NCI-H2196 treated with DMSO at 0.1 percent for 48 hours (cell line): ENCODE data around the gene MIOX.

ENCODE experiments used
- DNase-seq: peaks from one replicate; lab custom pipeline; 2025; ENCODE audit not compliant: unreplicated experiment; lab: John Stamatoyannopoulos, UW

The MIOX gene

DNA sequence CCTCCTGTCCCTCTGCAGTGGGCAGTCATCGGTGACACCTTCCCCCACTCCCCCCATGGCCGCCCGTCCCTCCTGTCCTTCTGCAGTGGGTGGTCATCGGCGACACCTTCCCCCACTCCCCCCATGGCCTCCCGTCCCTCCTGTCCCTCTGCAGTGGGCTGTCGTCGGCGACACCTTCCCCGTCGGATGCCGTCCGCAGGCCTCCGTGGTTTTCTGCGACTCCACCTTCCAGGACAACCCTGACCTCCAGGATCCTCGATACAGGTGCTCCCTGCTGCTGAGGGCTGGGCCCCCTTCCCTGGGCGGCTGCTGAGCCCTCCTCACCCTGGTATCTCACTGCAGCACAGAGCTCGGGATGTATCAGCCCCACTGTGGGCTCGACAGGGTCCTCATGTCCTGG lies 2.2 kb downstream of the MIOX start:
- DNase-seq, result no peak

DNA sequence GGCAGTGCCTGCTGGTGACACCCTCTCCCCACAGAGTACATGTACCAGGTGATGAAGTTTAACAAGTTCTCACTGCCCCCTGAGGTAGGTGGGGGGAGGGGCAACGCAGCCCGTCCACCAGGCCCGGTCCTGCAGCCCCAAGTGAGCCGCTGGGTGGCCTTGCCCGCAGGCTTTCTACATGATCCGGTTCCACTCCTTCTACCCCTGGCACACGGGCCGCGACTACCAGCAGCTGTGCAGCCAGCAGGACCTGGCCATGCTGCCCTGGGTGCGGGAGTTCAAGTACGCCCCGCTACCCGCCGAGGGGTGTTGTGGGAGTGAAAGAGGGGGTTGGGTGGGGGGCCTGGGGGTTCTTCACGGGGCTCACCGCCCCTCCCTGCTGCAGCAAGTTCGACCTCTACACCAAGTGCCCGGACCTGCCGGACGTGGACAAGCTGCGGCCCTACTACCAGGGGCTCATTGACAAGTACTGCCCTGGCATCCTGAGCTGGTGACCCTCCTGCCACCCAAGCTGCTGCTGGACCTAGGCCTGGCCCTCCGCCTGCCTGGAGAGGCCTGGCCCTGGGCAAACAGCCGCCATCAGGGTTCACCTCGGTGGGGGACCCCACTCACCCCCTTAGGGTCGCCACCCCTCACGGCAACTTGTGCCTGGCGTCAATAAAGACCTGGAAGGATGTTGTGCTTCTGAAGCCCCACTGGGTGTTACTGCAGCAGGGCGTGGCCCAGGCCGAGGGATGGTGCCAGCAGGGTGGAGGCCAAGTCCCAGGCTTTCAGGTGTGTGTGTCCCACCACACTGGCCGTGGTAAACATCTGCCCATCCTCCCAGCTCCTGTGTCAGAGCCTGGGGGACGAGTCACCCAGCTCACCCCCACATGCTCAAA lies 2.9 kb downstream of the MIOX start:
- DNase-seq, result no peak

DNA sequence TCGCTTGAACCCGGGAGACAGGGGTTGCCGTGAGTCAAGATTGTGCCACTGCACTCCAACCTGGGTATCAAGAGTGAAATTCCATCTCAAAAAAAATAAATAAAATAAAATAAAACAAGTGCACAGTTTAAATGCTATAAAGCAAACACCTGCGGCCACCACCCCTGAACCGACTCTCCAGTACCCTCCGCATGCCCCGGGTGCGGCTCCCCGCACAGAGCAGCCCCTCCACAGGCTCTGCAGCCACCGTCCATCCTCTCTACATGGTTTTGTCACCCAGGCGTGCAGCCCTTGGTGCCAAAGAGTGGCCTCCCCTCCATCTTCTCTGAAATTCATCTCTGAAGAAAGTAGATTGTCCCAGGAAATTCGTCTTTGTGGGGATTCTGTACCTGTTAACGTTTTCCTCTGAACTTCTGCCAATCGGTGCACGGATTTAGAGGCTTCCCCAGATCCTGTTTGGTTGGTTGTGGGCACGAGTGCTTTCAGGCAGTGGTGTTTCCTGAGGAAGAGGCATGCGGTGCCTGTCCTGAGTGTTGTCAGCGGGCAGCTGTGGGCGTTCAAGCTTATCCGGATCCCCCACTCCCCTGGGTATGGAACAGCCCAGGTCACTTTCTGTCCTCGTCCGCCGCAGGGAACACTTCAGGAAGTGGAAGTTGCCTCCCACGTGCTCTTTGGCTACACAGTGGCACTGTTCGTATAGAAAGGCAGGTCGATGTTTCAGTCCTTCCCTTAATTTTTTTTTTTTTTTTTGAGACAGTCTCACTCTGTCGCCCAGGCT lies 4.1 kb downstream of the MIOX start:
- no peak for DNase-seq

DNA sequence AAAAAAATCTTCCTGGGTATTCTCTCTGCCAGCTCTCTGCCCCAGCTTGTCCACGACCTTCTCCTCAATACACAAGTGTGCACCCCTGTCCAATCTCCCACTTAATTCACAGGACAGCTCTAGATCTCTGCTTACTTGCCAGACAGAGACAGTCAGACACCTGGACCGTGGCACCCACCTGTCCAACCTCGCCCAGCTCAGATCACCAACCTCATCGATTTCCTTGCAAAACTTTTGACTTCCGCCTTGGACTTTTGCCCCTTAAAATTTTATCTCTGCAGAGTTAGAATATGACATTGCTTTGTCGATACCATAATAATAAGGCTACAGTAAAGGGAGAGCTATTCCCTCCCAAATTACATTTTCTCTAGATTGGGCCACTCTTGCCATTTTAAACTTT lies 10.4 kb downstream of the MIOX start:
- DNase-seq, result no peak

DNA sequence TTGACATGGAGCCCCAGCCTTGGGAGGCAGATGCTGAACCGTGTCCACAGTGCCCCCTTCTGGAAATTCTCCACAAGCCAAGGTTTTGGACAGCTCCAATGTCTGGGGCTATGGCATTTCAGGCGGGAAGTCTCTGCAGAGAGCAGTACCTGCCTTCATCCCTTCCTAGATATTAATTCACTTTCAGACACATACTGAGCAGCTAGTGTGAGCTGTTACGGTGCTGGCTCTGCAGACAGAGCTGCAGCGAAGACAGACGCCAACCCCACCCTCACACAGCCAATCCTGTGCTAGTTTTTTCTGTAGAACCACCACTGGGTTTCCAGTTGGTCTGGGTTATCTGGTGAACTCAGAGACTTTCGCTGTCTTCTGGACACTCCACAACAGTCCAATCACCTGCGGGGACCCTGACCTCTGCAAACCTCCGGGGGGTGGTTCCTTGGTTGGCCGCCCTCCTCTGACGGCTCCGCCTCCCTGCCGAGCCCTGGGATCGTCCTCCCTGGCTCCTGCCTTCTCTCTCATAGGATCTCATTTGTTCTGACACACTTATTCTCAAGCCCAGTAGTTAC lies 11.7 kb downstream of the MIOX start:
- peak; percentile 42 for DNase-seq

DNA sequence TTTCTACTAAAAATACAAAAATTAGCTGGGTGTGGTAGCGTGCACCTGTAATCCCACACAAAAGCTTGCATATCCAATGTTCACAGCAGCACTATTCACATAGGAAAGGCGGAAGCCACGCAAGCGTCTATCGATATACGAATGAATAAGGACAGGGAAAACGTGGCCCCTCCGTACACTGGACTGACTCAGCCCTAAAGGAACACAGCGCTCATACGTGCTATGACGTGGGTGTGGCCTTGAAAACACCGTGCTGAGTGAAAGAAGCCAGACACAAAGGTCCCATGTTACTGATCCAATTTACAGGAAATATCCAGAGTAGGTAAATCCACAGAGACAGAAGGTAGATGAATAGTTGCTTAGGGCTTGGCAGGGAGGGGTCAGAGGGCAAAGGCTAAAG lies 13.8 kb downstream of the MIOX start:
- DNase-seq, result no peak

DNA sequence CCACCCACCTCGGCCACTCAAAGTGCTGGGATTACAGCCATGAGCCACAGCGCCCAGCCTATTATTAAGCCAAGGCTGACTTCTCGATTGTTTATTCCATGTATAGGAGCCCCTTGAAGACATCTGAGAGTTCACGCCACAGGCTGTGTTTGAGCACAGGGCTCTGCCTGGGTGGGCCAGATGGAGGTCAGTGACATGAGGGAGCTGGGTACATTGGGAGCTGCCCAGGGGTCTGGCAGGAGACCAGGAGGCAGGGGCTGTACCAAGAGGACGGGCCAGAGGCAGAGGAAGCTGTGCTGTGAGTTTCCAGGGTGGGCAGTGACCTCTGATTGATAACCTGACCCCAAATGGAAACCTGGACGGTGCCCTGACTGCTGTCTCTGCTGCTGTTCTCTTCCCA lies 15.4 kb downstream of the MIOX start:
- no peak for DNase-seq

DNA sequence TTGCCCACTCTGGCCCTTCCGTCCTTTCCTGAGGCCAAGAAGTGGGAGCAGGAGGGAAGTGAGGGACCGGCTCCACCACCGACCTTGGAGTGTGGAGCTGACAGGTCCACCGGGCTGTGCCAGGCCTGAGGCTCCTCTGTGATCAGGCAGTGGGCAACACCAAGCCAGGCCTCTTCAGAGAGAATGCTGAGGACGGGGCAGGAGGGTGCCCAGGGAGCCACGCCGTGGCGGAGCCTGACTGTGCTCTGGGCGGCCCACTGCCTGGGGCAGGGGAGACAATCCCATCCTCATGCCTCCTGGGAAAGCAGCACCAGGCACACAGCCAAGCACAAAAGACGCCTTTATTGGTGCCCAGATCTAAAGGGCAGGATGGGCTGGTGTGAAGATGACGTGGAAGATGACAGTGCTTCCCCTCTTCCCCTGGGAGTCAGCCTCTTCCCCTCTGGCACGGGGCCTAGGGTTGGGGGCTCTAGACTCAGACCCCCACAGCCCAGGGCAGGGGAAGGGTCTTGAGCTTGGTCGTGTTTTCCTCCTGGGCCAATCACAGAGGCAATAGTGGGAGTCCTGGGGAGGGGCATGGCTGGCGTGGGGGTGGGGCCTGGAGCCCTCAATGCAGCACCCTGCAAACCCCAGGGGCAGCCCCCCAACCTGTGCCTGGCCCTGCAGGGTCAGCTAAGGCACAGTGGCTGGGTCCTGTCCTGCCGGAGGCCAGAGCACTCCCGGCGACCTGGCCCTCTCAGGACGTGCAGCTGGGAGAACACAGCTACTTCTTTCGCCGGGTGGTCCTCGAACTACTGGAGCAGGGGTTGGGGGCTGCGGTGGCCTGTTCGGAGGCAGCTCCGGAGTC lies 16.2 kb downstream of the MIOX start:
- no peak for DNase-seq

DNA sequence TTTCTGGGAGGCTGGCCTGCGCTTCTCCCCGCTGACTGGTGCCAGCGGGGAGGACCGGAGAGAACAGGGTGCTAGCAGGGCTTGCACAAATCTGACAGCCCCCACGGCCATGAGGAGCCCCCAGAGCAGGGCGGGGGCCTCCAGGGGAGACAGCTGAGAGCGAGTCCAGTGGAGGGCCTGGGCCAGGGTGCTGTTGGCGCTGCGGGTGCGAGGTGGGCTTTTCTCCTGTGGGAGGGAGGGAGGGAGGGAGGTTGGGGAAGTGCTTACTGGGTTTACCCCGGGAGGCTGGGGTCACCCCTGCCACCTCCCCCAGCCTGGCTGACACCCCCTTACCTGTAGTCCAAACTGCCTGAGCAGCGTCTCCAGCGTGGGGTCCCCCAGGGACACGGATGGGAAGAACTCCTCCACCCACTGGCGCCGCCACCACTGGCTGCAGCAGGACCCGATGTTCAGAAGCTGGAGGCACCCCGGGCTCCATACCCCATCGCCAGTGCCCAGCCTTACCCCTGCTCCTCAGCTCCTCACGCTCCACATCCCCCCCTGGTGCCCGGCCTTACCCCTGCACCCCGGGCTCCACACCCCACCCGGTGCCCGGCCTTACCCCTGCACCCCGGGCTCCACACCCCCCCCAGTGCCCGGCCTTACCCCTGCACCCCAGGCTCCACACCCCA lies 17.0 kb downstream of the MIOX start:
- DNase-seq, result no peak

DNA sequence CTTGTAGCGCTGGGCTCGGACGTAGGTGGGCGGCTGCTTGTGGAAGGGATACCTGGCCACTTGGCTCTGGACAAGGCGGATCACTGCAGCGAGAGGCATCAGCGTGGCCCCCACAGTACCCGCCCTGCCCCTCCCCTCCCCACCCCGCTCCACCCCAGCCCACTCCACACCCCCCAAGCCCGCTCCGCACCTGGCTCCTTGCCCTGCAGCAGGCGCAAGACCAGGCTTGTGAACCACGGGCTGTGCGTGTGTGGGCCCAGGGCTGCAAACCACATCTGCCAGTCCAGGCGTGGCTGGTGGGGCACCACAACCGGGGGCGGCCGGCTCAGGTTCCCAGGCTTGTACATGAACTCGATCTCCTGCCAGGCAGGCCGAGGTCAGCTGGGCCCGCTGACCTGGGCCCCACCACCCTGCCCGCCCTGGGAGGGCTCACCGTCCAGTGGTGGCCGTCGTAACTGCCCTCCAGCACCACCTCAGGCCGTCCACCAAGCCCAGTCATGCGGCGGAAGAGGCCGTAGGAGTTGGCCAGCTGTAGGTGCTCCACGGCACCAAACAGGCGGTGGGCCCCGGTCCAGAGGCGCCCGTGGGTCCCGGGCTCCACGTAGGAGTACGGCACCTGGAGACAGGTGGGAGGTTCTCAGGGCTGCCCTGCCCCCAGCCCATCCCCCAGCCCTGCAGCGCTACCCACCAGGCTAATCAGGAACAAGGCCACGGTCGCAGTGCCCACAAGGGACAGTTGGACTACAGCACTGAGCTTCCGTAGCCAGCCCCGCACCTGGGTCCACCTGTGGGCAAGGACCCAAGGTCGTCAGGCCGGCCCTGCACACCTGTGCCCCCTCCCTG lies 17.9 kb downstream of the MIOX start:
- no peak for DNase-seq

DNA sequence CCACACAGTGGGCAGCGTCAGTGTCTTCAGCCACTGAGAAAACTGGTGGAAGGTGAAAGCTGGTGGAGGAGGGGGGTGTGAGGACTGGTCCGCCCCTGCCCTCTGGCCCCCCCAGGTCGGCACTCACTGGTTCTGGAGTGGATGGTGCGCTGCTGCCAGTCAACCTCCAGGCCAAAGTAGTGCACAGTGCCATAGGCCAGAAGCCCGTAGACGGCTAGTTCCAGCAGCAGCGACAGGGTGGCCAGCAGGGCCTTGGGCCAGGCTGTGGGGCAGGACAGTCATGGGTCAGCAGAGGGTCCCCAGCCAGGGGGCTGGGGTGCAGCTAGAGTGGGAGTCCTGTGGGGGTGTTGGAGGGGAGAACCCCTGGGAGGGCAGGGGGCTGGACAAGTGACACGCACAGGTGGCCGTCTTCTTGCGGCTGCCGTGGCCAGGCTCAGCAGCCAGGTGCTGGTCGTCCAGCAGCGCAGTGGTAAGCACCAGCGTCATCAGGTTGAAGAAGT lies 18.7 kb downstream of the MIOX start:
- no peak for DNase-seq

DNA sequence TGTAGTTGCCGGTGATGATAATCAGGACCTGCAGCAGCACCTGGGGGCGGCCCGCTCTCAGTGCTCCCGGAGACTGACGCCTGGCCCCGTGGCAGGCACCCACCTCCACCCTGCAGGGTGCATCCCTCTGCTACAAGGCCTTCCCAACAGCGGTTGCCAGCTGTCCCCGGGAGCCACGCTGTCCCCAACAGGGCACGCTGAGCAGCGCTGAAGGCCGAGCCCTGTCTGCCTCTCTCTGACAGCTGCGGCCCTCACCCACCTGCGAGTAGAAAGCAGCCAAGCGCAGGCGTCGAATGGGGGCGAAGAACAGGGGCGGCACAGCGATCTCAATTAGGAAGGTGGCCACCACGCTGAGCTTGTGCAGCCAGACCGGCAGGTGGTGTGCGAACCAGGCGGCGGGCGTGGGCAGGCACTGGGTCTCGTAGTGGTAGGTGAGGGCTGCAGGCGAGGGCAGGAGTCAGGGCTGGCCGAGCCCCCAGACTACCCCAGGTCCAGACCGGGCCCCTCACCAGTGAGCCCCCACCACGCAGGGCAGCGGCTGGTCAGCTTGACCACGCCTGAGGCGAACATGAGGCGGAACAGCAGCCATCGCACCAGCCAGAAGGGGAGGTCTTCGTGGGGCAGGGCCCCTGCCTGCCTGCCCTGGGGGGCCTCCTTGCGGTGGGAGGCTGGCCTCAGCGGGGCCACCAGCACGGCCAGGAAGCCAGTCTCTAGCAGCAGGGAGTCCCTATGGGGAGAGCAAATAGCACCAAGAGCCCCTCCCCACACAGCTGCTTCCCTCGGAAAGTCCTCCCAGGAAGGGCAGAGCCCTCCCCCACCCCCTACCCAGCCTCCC lies 19.3 kb downstream of the MIOX start:
- no peak for DNase-seq

DNA sequence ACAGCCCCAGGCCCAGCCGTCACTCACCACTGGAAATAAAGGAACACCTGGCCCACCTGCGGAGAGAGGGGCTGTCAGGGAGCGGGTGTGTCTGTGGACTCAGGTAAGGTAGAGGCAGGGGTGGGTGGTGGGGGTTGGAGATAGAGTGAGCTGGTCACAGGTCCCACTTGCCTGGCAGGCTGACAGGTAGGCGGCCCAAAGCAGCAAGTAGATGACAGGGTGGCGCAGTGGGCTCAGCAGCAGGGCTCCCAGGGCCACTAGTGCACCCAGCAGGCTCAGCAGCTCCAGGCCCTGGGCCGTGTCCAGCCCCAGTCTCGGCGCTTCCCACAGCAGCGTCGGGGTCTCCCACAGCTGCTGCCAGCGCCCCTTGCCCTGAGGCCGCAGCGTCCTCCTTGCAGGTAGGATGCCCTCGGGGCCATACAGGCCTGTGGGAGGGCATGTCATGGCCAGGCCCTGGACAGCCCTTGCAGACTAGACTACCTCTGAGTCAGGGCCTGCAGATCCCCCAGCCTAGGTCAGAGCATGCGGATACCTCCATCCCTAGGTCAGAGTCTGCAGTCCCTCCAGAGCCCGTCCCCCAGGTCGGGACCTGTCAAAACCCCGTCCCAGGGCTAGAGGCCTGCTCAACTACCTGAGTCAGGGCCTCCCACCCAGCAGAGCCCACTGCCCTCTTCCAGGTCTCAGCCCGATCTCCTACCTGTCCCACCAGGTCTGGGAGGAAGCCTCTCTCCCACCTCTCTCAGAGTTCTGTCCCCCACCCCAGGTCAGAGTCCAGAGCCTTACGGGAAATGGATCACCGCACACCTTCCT lies 20.2 kb downstream of the MIOX start:
- DNase-seq, result no peak

DNA sequence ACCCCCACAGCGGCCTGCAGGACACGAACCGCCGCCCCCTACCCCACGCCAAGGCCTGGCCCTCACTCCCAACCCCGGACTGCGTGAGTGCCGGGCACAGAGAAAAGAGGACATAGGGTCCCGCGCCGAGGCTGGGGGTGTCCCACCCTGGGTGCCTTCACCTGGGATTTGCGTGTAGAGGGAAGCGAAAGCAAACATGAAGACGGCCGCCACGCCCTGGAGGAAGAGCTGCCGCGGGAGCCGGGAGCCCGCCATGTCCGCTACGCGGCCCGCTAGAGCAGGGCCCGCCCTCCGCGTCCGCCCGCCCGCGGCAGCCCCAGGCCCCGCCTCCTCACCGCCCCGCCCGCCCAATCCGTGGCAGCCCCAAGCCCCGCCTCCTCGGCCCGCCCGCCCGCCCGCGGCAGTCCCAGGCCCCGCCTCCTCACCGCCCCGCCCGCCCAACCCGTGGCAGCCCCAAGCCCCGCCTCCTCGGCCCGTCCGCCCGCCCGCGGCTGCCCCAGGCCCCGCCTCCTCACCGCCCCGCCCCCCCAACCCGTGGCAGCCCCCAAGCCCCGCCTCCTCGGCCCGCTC lies 20.8 kb downstream of the MIOX start, which contains the start of gene LMF2:
Gene LMF2, minus strand, starts transcription at position 282 of the 570 bp plus-strand sequence. Its CDS starts 27 bp downstream, at position 255.
- peak; percentile 63 for DNase-seq

DNA sequence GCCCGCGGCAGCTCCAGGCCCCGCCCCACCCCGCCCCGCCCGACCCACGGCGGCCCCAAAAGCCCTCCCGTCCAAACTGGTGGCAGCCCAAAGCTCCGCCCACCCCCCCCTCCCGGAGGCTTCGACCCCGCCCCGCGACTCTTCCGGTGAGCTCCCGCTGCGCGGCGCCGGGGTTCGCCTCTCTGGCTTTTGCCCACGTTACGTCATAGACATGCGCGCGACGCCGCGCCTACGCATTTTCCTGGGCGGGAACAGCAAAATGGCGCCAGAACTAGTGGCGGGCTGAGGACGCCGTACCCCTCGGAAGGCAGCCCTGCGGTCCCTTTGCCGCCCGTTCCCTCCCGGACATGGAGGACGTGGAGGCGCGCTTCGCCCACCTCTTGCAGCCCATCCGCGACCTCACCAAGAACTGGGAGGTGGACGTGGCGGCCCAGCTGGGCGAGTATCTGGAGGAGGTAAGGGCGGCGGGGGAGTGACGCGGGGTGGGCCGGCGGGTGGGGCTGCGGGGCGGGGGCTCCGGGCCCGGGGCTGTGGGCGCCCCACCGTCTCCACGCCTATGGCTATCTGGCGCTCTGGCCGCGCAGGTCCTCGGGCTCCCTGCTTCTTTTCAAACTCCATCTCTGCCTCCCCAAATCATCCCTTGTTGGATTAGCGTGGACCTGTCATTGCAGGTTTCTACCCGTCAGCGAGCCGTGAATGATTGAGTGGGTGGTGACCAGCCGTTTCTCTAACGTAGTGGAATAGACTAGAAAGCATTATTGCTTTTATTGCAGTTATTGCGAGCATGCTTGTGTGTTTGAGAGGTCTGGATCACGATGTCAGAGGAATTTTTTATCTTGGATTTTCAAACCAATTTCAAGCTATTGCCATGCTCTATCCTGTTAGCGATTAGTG lies 21.6 kb downstream of the MIOX start, which contains the start of gene NCAPH2:
Gene NCAPH2, plus strand, starts transcription at position 234 of the 894 bp plus-strand sequence. Its CDS starts 114 bp downstream, at position 348.
- DNase-seq, result no peak

DNA sequence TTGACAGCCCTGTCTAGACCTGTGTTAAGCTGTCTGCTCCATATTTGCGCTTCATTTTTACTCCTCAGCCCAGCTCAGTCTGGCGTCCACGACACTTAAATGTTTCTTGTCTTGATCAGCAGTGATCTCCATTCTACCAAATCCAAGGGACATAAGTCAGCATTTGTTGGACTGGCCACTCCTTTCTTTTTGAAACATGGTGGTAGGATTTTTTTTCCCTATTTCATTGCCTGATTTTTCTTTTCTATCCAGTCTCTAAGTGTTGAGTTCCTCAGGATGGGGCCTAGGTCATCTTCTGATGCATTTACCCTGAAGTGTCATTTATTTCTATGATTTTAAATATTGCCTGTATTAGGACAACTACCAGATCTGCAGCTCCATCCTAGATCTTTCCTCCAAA lies 22.2 kb downstream of the MIOX start:
- DNase-seq, result no peak
